GM12878 (cell line): ENCODE measurements around the gene C20orf144.

Experiments
- CTCF ChIP-seq, 3 experiments: IDR thresholded peaks in 2 of 3; conservative IDR thresholded peaks in 1 of 3; 2 replicates each; pipeline ENCODE4 v1.5.1; 2011; ENCODE audit warnings: low read depth in 3 of 3, low read length in 3 of 3, mild to moderate bottlenecking in 3 of 3, control low read depth in 2 of 3, moderate library complexity in 2 of 3, inconsistent platforms in 1 of 3, mixed read lengths in 1 of 3; ENCODE audit not compliant: control insufficient read depth in 2 of 3, insufficient read depth in 1 of 3; ENCODE audit errors: extremely low read depth in 1 of 3
- FOXK2 ChIP-seq: fragments of 450-650 bp; IDR thresholded peaks from 2 replicates; pipeline ENCODE4 v1.6.1; 2017; ENCODE audit warnings: mild to moderate bottlenecking, moderate library complexity
- JUND ChIP-seq: IDR thresholded peaks from 2 replicates; pipeline ENCODE4 v1.6.1; 2012; ENCODE audit warnings: low read depth, mild to moderate bottlenecking, low read length, improper control_type of control experiment, moderate library complexity
- MAX ChIP-seq: IDR thresholded peaks from 2 replicates; pipeline ENCODE4 v1.6.1; 2012; ENCODE audit warnings: low read depth, low read length, improper control_type of control experiment
- MYC ChIP-seq: IDR thresholded peaks from 2 replicates; pipeline ENCODE4 v1.6.1; 2011; ENCODE audit warnings: mild to moderate bottlenecking, low read length, moderate library complexity, inconsistent platforms; ENCODE audit not compliant: insufficient read depth, insufficient replicate concordance, insufficient read length, severe bottlenecking
- PML ChIP-seq: IDR thresholded peaks from 2 replicates; pipeline ENCODE4 v1.6.1; 2012; ENCODE audit warnings: low read length, inconsistent platforms
- POLR2A ChIP-seq: IDR thresholded peaks from 2 replicates; pipeline ENCODE4 v1.6.1; 2011; ENCODE audit warnings: low read depth, mild to moderate bottlenecking, low read length
- RAD21 ChIP-seq: IDR thresholded peaks from 2 replicates; pipeline ENCODE4 v1.6.1; 2011; ENCODE audit warnings: mild to moderate bottlenecking, low read depth, low read length, moderate library complexity; ENCODE audit not compliant: insufficient read depth
- REST ChIP-seq: IDR thresholded peaks from 2 replicates; pipeline ENCODE4 v1.6.1; 2012; ENCODE audit warnings: mild to moderate bottlenecking, low read depth, low read length
- ZNF274 ChIP-seq: IDR thresholded peaks from one replicate; pipeline ENCODE4 v1.8.0; 2011; ENCODE audit not compliant: insufficient read length, insufficient read depth
- ZSCAN29 ChIP-seq: fragments of 450-650 bp; IDR thresholded peaks from 2 replicates; pipeline ENCODE4 v1.6.1; 2017; ENCODE audit warnings: mild to moderate bottlenecking, moderate library complexity

GRCh38 chr20:33684533-33685327 lies 22.6 kb downstream of the C20orf144 start:
- no peak for TF ChIP-seq POLR2A
- no peak for TF ChIP-seq MYC
- no peak for TF ChIP-seq RAD21
- TF ChIP-seq REST: no peak
- no peak for TF ChIP-seq FOXK2
- no peak for TF ChIP-seq CTCF (IDR thresholded peaks at IDR 0.05 in 2 of 3, conservative IDR thresholded peaks at IDR 0.05 in 1 of 3; ENCODE audit: control insufficient read depth in 2 of 3, extremely low read depth in 1 of 3, insufficient read depth in 1 of 3, low read depth in 3 of 3, low read length in 3 of 3)
- no peak for TF ChIP-seq JUND
- TF ChIP-seq PML: no peak
- TF ChIP-seq ZSCAN29: no peak
- TF ChIP-seq ZNF274: no peak
- no peak for TF ChIP-seq MAX
